Upper lobe of right lung (tissue), 1 donor: ENCODE measurements around the gene LCE4A. TPM values are rescaled to one million over a fixed set of nuclear protein-coding genes. Genes with fewer than 3 reads are reported as not detected.

Experiments used
- ATAC-seq: fragments of 200-7000 bp; cut with Tn5 transposase; one replicate; pipeline ENCODE4 v1.9.1; 2020; ENCODE audit warnings: mild to moderate bottlenecking, moderate library complexity
- DNase-seq: peaks from one replicate; pipeline ENCODE4 v3.0.0-alpha.2; 2020
- H3K27ac ChIP-seq: fragments of 200-600 bp; one replicate; pipeline ENCODE4 v1.8.0; 2022
- H3K27me3 ChIP-seq: fragments of 200-600 bp; one replicate; pipeline ENCODE4 v1.8.0; 2022; ENCODE audit warnings: mild to moderate bottlenecking
- H3K36me3 ChIP-seq: fragments of 200-600 bp; one replicate; pipeline ENCODE4 v1.8.0; 2022
- H3K4me1 ChIP-seq: fragments of 200-600 bp; one replicate; pipeline ENCODE4 v1.8.0; 2022
- H3K4me3 ChIP-seq: fragments of 200-600 bp; one replicate; pipeline ENCODE4 v1.8.0; 2022; ENCODE audit warnings: mild to moderate bottlenecking
- H3K9me3 ChIP-seq: fragments of 200-600 bp; one replicate; pipeline ENCODE4 v1.8.0; 2022
- intact Hi-C: fragments of 100-400 bp; cut with DNase I; formaldehyde crosslinking; loops from one replicate; pipeline ENCODE4 v1.11.0; 2022
- total RNA-seq: library from RNA; stranded (reverse); fragmentation: NEBNext Ultra II Directional; extraction: Animal tissue kit (Norgen Biotek cat#: 25700); gene quantifications from one replicate; pipeline ENCODE4 v1.2.1, GENCODE V29; 2021
- TF ChIP-seq, protein P1 (sequence below): fragments of 200-600 bp; IDR thresholded peaks from one replicate; pipeline ENCODE4 v1.8.0; 2022; ENCODE audit warnings: antibody characterized with exemption
- donor health status: DM: no; HTN: yes; CAD: no; lungs with severe emphysema.

LCE4A gene
- total RNA-seq, 1 donor from 2014 or later, result not detected

- TF ChIP-seq, protein P1, sequence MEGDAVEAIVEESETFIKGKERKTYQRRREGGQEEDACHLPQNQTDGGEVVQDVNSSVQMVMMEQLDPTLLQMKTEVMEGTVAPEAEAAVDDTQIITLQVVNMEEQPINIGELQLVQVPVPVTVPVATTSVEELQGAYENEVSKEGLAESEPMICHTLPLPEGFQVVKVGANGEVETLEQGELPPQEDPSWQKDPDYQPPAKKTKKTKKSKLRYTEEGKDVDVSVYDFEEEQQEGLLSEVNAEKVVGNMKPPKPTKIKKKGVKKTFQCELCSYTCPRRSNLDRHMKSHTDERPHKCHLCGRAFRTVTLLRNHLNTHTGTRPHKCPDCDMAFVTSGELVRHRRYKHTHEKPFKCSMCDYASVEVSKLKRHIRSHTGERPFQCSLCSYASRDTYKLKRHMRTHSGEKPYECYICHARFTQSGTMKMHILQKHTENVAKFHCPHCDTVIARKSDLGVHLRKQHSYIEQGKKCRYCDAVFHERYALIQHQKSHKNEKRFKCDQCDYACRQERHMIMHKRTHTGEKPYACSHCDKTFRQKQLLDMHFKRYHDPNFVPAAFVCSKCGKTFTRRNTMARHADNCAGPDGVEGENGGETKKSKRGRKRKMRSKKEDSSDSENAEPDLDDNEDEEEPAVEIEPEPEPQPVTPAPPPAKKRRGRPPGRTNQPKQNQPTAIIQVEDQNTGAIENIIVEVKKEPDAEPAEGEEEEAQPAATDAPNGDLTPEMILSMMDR, result no peak
- Histone ChIP-seq H3K9me3 (no peaks in the 10 kb centered on the region), H3K4me1 (no peaks in the 10 kb centered on the region), H3K4me3 (no peak overlapping the region), H3K27ac (no peak overlapping the region), H3K36me3 (no peaks in the 10 kb centered on the region), H3K27me3 (no peaks in the 10 kb centered on the region)
- DNase-seq (no peak), ATAC-seq (no peak)
- intact Hi-C loops, result no loop called here
These were observed 10.3 kb downstream of the LCE4A start for GRCh38 chr1:152718238-152718637.

DNA sequence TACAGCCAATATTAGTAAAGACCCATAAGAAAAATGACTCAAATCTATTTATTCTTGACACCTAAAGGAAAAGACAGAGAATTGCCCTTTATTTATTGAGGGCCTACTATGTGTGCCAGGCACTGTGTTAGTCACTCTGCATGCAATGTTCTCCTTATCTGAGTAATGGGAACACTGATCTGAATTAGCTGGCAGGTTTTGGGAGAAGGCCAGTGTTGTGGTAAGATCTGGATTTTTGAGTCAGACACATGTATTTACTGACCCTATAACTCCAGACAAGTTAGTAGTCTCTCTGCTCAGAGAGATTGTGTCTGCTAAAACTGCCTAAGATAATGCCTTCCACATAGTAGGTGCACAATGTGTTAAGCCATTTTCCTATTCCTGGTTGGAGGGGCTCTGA is 17.3 kb downstream of the LCE4A start:
- TF ChIP-seq, protein P1, result no peak
- Histone ChIP-seq H3K4me1 (no peaks in the 10 kb centered on the region), H3K36me3 (no peaks in the 10 kb centered on the region), H3K4me3 (no peak overlapping the region), H3K27me3 (no peaks in the 10 kb centered on the region), H3K9me3 (no peaks in the 10 kb centered on the region), H3K27ac (no peak overlapping the region)
- intact Hi-C loops, result no loop called here
- ATAC-seq (no peak), DNase-seq (no peak)

DNA sequence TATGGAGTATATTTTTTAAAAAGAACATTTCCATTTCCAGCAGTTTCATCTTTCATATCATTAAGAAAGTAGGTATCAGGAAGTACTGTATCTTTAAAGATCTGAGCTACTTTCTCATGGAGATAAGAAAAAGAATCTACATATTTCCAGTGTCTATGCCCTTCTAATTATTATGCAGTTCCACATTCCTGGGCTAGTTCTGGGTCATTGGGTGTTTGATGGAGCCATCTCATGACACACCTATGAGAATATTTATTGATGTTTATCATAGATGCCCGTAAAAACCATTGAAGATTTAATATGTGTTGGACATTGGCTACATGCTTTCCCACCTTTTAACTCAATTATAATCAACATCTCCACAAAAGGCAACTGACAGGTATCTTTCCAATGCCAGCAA is 21.0 kb downstream of the LCE4A start:
- ATAC-seq (no peak), DNase-seq (no peak)
- no peaks in the 10 kb centered on the region for H3K4me1 ChIP-seq
- H3K27ac ChIP-seq, result no peak overlapping the region
- TF ChIP-seq, protein P1, result no peak
- no peak overlapping the region for H3K4me3 ChIP-seq
- no peaks in the 10 kb centered on the region for H3K36me3 ChIP-seq
- H3K27me3 ChIP-seq, result no peaks in the 10 kb centered on the region
- H3K9me3 ChIP-seq, result no peaks in the 10 kb centered on the region
- intact Hi-C loops, result no loop called here

DNA sequence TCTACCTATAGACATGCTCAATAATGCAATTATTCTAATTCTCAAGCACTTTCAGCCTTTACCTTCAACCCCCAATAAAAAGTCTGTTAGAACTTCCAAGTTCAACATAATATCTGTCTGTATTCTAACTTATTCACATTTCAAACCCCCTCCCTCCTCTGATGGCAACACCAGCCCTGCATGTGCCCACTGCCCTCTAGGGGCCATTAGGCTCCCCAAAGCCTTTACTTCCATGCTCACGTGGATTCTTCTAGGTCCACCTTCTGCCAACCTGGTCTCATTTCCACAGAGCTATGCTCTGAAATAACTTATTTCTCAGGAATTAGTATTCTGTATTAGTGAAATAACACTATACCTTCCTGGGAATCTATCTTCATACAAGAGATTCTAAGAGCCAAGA is 27.7 kb downstream of the LCE4A start:
- H3K36me3 ChIP-seq, result no peaks in the 10 kb centered on the region
- H3K4me1 ChIP-seq, result no peaks in the 10 kb centered on the region
- intact Hi-C loops, result no loop called here
- H3K27ac ChIP-seq, result no peak overlapping the region
- DNase-seq (no peak), ATAC-seq (no peak)
- no peaks in the 10 kb centered on the region for H3K27me3 ChIP-seq
- no peak overlapping the region for H3K4me3 ChIP-seq
- TF ChIP-seq, protein P1, result no peak
- H3K9me3 ChIP-seq, result no peaks in the 10 kb centered on the region

DNA sequence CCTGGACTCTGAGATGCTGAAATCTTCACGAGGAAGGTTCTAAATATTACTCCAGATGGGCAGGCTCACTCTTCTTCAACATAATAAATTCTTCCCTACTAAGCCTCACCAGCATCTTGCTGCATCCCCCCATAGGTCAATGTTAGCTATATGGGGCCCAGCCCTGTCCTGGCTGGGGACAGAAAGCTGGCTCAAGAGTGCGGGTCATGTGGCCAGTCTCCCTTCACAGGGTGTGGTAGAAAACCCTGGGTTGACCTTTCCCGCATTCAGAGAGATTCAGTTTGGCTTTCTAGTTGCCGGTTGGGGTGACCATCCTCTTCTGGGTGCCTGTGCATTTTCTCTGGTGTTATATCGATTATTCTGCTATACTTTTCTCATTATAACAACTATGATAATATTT is 30.0 kb downstream of the LCE4A start:
- H3K27me3 ChIP-seq, result no peaks in the 10 kb centered on the region
- DNase-seq, result no peak
- no peaks in the 10 kb centered on the region for H3K4me1 ChIP-seq
- H3K9me3 ChIP-seq, result no peaks in the 10 kb centered on the region
- TF ChIP-seq, protein P1, result no peak
- intact Hi-C loops, result no loop called here
- ATAC-seq, result no peak
- H3K4me3 ChIP-seq, result no peak overlapping the region
- H3K27ac ChIP-seq, result no peak overlapping the region
- no peaks in the 10 kb centered on the region for H3K36me3 ChIP-seq

DNA sequence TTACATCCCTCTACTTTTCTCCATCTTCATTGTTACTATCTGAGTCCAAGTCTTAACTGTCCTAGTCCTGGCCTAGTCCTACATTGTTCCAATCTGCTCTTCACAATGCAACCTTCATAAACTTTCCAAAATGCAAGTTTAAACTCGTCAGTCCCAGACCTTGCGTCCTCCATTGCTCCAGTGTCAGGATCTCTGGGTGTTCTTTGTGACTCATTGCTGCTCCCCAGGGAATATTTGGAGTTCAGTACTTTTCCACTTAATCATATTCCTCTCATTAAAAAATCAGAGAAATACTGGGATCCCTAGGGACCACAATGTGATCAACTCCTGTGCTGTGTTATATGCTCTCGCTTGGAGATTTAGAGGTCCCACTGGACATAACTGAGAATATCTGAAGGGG is 31.9 kb downstream of the LCE4A start:
- no peaks in the 10 kb centered on the region for H3K36me3 ChIP-seq

More for the DNA sequence above, 31.9 kb downstream of the LCE4A start:
- TF ChIP-seq, protein P1, result no peak
- no peaks in the 10 kb centered on the region for H3K9me3 ChIP-seq
- H3K27me3 ChIP-seq, result no peaks in the 10 kb centered on the region
- DNase-seq (no peak), ATAC-seq (no peak)
- H3K4me3 ChIP-seq, result no peak overlapping the region
- intact Hi-C loops, result no loop called here
- no peaks in the 10 kb centered on the region for H3K4me1 ChIP-seq
- no peak overlapping the region for H3K27ac ChIP-seq
